ENCODE results near the gene TRAPPC10. TPM values are rescaled to one million over a fixed set of nuclear protein-coding genes. Genes with fewer than 3 reads are reported as not detected.

The TRAPPC10 gene
- total RNA-seq, 2 experiments from 2014 or later = 44.1 to 45.4 TPM

DNA sequence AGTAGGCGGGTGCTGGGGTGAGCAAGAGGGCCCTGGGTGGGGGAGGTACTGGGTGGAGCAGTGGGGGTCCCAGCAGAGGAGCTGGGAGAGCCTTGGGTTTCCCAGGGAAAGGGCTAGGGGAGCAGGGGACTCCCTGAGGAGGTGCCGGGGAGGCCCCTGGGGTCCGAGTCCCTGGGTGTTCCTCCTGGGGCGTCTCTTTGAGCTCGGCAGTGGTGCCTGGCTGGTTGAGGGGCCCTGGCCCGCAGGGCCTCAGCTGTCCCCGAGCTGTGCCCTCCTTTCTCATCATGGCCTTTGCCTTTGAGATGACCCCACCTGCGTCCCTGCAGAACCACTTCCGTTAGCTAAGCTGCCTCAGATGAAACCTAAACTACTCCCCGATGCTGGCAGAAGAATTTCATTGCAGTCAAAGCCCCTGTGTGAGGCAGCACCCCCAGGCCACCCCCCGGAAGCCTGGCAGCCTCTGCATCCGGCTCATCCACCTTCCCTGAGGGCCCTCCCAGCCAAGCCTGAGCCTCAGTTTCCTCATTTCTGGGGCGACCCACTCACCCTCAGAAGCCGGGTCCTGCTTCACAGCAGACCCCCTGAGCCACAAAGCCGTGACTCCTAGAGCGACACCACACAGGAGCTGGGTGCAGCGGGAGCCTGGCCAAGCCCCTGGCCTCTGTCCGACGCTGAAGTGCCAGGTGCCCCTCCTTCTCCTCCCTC lies 43.5 kb upstream of the TRAPPC10 start:
- intact Hi-C loops (cut with micrococcal nuclease) = no loop called here
- Mint-ChIP-seq H3K27ac (no peak overlapping the region), H3K9me3 (no peaks in the 10 kb centered on the region), H3K4me3 (no peak overlapping the region), H3K27me3 (no peaks in the 10 kb centered on the region), H3K4me1 (ENCODE audit: low read depth) (no peaks in the 10 kb centered on the region), H3K36me3 (ENCODE audit: low read depth) (peaks cover 3% of the 10 kb centered on the region)
- no peak for ATAC-seq
- ChIA-PET POLR2A (interaction anchor here (0.5 kb wide), 1 partner anchor 1037 kb away, joined by 4 read pairs; no protein-coding TSS in a partner anchor), CTCF (no interaction called here)
- TF ChIP-seq, protein P1, sequence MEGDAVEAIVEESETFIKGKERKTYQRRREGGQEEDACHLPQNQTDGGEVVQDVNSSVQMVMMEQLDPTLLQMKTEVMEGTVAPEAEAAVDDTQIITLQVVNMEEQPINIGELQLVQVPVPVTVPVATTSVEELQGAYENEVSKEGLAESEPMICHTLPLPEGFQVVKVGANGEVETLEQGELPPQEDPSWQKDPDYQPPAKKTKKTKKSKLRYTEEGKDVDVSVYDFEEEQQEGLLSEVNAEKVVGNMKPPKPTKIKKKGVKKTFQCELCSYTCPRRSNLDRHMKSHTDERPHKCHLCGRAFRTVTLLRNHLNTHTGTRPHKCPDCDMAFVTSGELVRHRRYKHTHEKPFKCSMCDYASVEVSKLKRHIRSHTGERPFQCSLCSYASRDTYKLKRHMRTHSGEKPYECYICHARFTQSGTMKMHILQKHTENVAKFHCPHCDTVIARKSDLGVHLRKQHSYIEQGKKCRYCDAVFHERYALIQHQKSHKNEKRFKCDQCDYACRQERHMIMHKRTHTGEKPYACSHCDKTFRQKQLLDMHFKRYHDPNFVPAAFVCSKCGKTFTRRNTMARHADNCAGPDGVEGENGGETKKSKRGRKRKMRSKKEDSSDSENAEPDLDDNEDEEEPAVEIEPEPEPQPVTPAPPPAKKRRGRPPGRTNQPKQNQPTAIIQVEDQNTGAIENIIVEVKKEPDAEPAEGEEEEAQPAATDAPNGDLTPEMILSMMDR (IDR thresholded peaks at IDR 0.05) = no peak
- DNase-seq = no peak

DNA sequence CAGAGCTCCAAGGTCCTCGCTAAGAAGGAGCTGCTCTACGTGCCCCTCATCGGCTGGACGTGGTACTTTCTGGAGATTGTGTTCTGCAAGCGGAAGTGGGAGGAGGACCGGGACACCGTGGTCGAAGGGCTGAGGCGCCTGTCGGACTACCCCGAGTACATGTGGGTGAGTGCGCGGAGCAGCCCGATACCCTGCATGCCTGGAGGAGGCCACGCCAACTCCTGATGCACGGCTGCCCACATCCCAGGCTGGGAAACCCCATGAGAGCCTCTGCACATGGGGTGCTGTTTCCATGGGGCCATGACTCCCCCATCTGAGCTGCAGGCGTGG lies 43.0 kb upstream of the TRAPPC10 start:
- ChIA-PET CTCF (no interaction called here), POLR2A (interaction anchor here (0.5 kb wide), 1 partner anchor 1037 kb away, joined by 4 read pairs; no protein-coding TSS in a partner anchor)
- no peak for DNase-seq
- ATAC-seq = no peak
- Mint-ChIP-seq H3K36me3 (ENCODE audit: low read depth) (peaks cover 3% of the 10 kb centered on the region), H3K9me3 (no peaks in the 10 kb centered on the region), H3K27ac (no peak overlapping the region), H3K27me3 (no peaks in the 10 kb centered on the region), H3K4me3 (no peak overlapping the region), H3K4me1 (ENCODE audit: low read depth) (no peaks in the 10 kb centered on the region)
- TF ChIP-seq, protein P1 (IDR thresholded peaks at IDR 0.05) = no peak
- intact Hi-C loops (cut with micrococcal nuclease) = no loop called here

DNA sequence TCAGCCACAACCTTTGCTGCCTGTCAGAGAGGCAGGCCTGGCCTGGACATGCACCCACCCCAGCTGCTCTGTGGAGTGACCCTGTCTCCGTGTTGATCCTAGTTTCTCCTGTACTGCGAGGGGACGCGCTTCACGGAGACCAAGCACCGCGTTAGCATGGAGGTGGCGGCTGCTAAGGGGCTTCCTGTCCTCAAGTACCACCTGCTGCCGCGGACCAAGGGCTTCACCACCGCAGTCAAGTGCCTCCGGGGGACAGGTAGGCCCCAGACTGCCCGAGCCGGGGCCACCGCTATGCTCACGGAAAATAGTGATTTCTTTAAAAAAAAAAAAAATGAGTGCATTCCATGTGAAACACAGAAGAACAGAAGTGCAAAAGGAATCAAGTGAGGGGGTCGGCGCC lies 41.6 kb upstream of the TRAPPC10 start:
- Mint-ChIP-seq H3K27ac (no peak overlapping the region), H3K36me3 (ENCODE audit: low read depth) (peaks cover 3% of the 10 kb centered on the region), H3K27me3 (no peaks in the 10 kb centered on the region), H3K4me1 (ENCODE audit: low read depth) (peaks cover 6% of the 10 kb centered on the region), H3K9me3 (no peaks in the 10 kb centered on the region), H3K4me3 (no peak overlapping the region)
- ChIA-PET CTCF (no interaction called here), POLR2A (no interaction called here)
- no peak for DNase-seq
- intact Hi-C loops (cut with micrococcal nuclease) = no loop called here
- ATAC-seq = no peak
- TF ChIP-seq, protein P1 (IDR thresholded peaks at IDR 0.05) = no peak

DNA sequence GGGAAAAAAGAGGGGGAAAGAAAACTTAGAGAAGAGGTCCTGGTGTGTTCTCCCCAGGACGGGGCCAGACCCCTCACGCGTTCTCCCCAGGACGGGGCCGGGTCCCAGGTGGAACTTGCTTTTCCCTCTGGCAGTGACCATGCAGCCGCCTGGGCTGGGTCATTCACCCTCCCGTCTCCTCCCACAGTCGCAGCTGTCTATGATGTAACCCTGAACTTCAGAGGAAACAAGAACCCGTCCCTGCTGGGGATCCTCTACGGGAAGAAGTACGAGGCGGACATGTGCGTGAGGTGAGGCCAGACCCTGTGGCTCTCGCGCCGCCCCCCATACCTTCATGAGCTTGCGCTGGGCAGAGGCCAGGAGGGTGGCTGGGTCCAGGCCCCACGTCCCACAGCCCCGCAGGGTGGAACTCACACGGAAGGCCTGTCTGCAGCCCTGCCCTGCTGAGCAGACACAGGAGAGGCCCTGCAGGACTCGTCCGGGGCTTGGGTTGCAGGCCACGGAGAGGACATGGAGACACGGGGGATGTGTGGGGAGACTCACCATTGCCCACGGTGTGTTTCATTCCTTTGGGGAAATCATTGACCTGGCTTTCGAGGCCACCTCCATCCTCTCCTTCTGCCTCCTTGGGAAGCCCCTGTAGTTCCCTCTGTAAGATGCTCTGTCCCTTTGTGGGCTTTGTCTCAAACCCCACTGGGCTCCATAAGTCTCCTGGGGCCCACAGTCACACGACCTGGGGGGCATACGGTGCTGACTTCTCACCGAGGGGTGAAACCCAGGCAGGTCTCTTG lies 40.7 kb upstream of the TRAPPC10 start:
- CTCF ChIA-PET = no interaction called here
- H3K27me3 Mint-ChIP-seq = no peaks in the 10 kb centered on the region
- TF ChIP-seq, protein P1 (IDR thresholded peaks at IDR 0.05) = no peak
- DNase-seq = no peak
- no peak overlapping the region for H3K27ac Mint-ChIP-seq
- intact Hi-C loops (cut with micrococcal nuclease) = no loop called here
- H3K36me3 Mint-ChIP-seq (ENCODE audit: low read depth) = peaks cover 3% of the 10 kb centered on the region
- no peaks in the 10 kb centered on the region for H3K9me3 Mint-ChIP-seq
- POLR2A ChIA-PET = no interaction called here
- H3K4me3 Mint-ChIP-seq = no peak overlapping the region
- no peak for ATAC-seq
- peaks cover 6% of the 10 kb centered on the region for H3K4me1 Mint-ChIP-seq (ENCODE audit: low read depth)

DNA sequence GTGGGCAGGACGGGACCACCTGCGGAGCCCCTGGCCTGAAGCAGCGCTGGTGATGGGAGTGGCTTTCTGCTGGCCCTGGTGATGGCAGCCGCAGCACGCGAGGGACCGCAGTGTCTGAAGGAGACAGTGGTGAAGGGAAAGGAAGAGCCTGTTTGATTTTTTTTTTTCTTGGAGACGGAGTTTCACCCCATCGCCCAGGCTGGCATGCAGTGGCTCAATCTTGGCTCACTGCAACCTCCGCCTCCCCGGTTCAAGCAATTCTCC lies 40.2 kb upstream of the TRAPPC10 start:
- ChIA-PET POLR2A (no interaction called here), CTCF (no interaction called here)
- peaks cover 3% of the 10 kb centered on the region for H3K36me3 Mint-ChIP-seq (ENCODE audit: low read depth)
- TF ChIP-seq, protein P1 (IDR thresholded peaks at IDR 0.05) = no peak
- no peak for ATAC-seq
- no peak overlapping the region for H3K4me3 Mint-ChIP-seq
- intact Hi-C loops (cut with micrococcal nuclease) = no loop called here
- no peaks in the 10 kb centered on the region for H3K9me3 Mint-ChIP-seq
- H3K27me3 Mint-ChIP-seq = no peaks in the 10 kb centered on the region
- H3K4me1 Mint-ChIP-seq (ENCODE audit: low read depth) = peaks cover 6% of the 10 kb centered on the region
- DNase-seq = no peak
- H3K27ac Mint-ChIP-seq = no peak overlapping the region

All from activated CD8-positive, alpha-beta T cell treated with anti-CD3 and anti-CD28 coated beads for 36 hours (primary cell).